Germinal center (tissue), 1 donor: ENCODE measurements around the gene DSTN.

Source experiments
- DNase-seq: peaks from one replicate; pipeline ENCODE4 v3.0.0; 2012; ENCODE audit warnings: mixed read lengths, low spot score

DSTN gene

DNA sequence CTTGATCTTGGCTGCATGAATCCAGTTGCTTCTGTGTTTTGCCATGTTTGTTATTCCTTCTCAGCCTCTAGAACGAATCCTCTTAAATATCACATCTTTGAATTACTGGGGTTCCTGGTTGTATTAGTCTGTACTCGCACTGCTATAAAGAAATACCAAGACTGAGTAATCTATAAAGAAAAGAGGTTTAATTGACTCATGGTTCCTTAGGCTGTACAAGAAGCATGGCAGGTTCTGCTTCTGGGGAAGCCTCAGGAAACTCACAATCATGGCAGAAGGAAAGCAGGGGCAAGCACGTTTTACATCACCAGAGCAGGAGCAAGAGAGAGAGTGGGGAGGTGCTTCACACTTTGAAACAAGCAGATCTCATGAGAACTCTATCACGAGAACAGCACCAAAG is 20.7 kb upstream of the DSTN start:
- no peak for DNase-seq

DNA sequence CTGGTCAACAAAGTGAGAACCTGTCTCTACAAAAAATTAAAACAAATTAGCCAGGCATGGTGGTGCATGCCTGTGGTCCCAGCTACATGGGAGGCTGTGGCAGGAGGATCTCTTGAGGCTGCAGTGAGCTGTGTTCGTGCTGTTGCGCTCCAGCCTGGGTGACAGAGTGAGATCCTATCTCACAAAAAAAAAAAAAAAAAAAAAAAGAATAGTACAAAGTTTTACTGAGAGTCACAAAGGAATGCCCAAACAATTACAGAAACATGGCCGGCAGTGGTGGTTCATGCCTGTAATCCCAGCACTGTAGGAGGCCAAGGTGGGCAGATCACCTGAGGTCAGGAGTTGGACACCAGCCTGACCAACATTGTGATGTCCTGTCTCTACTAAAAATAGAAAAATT is 14.8 kb upstream of the DSTN start:
- no peak for DNase-seq

DNA sequence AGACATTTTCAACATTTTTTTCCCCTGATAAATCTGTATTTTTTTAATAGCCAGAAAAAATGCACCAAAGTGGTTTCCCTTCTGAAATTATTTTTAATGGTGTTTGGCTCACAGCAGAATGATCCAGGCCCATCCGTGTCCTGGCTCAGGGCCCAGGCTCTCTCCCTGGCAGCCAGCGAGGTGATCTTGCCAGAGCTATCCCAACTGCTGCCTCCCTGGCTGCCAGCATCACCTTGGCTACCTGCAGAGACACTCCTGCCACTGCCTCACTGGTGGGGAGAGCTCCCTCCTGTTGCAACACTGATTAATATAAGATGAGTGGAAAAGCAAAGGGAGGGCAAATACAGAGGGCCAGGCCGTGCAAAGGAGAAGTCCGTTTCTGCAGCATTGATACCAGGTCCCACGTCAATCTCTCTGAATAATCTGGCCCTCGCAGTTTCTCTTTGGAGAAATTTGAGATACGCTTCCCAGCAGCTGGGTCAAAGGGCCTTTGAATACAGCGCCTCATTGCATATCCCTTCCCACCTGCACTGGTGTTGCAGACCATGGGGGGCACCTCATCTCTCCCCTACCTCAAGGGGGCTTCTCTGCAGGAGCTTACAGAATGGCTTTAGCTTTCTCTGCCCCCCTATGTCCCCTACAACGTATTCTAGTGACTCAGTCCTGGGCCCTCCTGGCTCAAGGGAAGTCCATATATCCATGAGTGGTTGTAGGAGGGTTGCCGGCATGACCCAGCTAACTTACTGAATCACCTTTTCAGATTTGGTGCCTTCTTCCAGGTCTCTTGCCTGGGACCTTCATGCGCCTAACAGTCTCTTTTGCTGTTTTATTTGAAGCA is 12.8 kb upstream of the DSTN start:
- DNase-seq, result no peak

DNA sequence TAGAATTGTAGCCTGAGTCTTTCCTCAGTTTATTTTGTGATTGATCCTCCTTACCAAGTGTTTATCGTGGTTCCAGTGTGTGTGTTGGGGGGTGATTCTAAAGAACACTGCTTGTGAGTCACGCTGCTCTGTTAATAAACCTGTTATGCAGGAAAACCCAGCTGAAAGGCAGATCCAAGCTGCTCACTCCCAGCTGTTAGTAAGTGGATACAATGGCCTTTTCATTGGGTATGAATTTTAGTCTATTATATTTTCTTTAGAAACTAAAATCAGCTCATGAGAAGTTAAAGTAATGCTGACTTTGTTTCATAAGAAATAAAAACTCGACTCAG is 12.2 kb upstream of the DSTN start:
- DNase-seq, result no peak

DNA sequence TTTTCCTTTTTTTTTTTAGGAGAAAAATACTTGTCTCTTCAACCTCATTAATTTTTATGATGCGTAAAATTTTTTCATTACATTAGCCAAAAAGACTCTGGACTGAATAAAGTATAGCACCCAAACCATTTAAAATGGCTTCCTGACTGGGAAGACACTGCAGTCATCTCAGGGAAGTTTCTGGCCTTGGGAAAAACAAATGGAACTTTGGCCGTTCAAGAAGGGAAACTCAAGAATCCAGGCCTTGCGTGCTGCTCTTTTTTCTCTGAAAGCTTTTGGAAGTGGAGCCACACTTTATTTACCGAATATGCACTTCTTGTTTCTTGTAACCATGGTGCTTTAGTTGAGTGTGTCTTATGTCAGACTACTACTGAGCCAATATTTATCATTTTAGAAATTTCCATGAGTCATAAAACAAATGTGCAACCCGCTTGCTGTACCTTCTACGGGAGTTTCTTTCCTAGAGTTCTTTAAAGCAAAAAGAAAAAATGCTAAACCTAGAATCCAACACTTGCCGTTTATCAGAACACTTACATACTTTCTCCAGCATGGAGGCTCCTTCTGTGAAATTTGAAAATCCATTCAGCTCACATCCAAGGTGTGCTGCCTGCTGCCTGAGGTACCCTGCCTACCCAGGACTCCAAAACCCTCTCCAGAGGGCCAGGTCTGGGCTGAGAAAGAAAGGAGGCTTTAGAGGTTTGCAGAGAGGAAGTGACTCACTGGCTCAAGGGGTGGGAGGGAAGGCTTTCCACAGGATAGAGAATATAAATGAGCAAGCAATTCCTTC is 11.5 kb upstream of the DSTN start:
- no peak for DNase-seq

DNA sequence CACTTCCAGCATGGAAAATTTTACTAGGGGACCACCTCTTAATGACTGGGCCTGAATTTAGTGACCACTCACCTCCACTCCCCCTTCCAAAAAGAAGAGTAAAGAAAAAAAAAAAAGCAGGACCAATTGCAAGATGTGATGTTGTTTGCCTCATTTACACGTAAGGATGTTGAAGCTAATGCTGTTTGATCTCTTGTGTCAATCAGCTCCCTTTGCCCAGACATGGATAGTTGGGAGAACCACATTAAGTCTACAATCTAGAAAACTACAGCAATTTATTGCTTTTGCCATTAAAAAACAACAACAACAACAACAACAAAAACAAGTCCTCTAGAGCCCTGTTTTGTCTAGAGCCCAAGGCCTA is 11.0 kb upstream of the DSTN start:
- DNase-seq, result no peak

DNA sequence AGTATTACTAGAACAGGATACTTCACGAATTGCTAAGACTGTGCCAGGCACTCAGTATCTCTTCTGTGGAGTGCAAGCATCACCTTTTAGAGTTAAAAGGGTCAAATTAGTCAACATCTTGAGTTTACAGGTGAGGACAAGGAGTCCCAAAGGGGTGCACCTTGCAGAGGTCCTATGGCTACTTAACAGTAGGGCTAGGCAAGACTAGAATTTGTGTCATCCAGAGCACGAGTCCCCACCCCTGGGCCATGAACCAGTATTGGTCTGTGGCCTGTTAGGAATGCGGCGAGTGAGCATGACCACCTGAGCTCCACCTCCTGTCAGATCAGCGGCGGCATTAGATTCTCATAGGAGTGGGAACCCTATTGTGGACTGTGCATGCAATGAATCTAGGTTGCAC is 10.5 kb upstream of the DSTN start:
- DNase-seq, result no peak

DNA sequence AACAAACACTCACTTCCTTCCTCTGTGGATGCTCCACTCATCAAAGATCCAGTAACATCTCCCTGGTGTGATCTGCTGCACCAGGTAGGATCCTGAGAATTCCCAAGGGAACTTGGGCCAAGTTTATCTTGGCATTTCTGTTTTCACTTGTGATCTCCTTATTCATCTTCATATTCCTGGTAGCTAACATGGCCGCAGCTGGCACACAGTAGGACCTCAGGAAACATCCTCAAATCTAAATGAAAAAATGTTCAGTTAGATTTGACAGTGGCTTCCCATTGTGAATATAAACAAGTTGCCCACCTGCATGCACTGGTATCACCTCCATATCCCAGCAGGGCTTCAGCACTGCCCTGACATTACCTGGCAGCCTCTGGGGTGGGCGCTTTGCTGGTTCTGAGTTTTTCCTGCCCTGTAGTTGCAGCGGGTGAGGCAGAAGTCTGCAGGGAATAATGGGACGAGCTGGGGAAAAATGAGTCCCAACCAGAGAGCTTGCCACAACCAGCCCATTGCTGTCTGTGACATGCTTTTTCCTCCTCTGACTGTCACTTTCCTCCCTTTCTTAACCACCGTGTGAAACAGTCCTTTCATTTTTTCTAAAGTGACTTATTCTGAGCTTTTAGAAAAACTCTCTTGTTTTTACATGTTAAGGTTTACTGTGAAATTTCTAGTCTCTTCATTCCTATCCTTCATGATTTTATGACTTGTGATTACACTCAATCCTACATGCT is 9.4 kb upstream of the DSTN start:
- DNase-seq, result no peak

DNA sequence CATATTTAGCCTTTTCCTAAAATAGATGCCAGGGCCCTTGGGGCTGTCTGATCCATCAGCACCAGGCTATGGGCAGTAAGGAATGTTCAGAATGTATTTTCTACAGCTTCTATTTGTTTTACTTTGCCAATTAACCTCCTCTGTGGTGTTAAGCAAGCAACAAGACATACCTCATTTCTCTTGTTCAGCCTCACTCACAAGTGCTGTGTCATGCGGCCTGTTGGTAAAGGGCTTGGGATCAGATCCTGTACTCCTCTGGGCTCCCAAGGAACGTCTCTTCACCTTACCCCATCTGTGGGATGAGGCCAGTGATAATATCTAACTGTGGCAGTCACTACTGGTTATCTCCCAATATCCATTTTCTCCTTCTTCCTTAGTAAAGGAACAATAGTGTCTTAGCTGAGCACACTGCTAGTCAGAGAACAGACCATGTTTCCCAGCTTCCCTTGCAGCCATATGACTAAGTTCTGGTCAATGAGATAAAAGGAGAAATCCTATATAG is 7.0 kb upstream of the DSTN start:
- no peak for DNase-seq

DNA sequence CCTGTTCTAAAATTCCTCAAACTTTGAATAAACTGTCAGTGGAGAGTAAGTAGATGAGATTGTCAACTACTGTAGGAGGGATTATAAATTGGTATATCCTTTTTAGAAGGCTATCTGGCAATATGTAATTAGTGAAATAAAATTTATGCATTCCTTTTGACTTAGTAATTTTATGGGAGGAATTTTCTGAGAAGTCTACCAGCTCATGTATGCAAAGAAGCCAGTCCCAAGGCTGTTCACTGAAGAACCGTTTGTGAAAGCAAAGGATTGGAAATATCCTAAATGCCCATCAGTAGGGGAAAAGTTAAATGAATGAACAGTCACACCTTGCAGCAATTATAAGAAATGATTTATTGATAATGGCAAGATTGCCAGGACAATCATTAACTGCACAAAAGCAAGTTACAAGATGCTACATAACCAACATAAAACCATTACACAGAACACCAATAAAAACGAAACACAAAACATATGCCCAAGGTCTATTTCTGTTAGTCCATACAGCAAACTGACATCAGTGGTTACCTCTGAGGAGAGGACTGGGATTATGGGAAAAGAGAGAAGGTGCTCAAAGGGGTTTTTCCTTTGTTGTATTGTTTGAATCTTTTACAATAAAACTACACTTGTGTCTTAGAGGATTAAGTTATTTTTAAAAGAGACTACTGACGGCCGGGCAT is 4.6 kb upstream of the DSTN start:
- no peak for DNase-seq

DNA sequence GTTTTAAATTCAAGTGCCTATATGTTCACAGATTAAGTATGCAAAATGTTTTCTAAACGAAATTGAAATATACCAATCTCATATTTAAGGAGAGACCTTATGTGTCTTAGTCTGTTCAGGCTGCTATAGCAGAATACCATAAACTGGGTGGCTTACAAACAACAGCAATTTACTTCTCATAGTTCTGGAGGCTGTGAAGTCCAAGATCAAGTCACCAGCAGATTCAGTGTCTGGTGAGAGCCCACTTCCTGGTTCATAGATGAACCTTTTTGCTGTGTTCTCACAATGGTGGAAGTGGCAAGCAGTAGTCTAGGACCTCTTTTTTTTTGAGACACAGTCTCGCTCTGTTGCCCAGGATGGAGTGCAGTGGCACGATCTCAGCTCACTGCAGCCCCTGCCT is 3.5 kb upstream of the DSTN start:
- no peak for DNase-seq

DNA sequence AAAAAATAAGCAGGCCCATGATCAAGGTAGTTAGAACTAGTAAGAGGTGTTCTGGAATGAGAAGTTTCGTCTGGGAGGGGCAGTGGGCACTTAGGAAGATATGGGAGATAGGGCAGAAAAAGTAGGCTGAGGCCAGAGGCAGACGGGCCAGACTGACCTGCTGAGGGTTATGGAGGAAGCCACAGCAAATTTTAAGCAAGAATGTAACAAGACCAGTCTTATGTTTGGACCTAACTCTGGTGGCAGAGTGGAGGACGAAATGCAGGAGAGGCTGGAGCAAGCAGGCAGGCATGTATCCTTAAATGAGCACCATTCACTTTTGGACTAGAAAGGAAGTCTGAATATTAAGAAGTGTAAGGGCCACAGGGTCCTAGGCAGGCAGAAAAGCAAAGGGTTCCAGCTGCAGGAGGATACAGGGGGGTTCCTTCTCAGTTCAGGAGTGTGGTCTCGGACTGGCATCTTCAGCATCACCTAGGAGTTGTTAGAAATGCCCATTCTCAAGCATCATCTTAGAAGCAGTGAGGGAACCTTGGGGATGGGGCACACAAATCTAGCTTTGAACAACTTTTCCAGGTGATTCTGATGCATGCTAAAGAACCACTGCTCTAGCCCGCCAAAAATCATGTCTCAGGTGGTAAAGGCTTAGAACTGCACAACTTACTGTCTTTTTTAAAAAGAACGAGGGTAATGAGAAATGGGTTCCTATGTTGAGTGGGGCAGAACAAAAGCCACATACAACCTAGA is 1.7 kb upstream of the DSTN start:
- no peak for DNase-seq

DNA sequence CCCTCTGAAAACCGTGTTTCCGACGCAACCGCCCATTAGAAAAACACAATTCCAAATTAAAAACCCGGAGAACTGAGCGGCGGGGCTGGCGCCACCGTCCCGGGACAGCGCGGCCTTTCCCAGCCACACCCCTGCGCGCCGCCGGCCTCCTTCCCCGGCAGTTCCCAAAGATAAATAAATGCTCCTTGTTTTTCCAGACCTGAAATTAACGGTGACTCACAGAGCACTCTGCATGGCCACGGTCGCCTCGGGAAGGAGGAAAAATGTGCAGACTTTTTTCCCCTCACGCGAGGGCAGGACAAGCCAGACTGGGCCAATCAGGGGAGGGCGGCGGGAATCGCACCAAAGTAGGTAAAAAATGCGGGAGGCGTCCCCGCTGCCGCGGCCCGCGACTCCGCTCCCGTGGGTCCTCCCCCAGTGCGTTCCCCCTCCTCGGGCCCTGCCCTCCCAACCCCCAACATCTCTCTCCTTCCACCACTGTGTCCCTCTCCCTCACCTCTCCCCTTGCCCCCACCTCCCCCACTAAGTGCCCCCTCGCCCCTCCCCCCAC is 828 bp upstream of the DSTN start:
- DNase-seq, result peak; percentile 32

DNA sequence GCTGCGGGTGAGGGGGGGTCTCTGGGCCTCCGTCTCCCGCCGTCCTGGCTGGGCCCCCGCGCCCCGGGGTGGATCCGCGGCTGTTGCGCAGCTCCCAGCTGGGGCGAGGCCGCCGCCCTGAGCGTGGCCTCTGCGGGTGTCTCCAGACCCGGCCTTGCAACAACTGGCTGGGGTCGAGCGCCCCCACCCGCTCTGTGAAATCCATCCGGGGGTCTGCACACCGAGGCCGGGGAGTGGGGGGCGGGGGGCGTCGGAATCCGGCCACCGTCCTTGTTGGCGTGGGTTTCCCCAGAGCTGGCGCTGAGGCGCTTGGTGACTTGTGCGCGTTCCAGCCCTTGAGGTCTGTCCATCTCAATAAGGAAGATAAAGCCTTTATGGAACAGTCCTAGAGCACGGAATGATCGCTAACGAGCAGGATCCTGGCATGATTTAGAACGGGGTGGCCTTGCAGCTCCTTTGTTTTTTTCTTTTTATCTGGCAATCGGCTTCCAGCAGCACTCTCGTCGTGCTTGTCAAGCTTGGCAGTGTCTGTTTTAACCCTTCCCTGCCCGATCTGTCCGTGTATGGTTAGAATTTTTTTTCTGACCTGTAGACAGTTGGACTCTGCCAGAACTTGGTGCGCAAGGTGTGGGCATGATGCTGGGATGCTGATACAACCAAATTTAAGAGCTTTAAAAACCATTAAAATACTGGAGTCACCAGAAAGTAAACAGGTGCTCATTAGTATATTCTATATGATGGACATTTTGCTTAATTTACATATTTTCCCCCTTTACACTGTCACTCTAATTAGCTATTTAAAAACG is 675 bp downstream of the DSTN start:
- DNase-seq, result peak; percentile 45

DNA sequence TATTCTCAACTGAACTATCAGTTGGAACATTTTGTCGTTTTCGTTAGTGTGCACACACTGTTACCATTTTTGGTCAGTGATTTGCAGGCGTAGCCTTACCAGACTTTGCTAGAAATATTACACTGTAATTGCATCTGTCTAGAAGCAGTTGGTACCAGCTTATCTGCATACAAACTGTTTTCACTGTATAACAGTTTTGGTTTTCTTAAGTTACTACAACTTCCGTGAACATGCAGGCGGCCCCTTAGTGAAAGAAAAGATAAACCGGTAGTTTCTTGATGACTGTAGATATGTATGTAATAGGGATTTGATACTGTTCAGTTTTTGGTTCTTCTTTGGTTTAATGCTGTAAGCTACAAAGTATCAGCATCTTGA is 1.3 kb downstream of the DSTN start:
- no peak for DNase-seq

DNA sequence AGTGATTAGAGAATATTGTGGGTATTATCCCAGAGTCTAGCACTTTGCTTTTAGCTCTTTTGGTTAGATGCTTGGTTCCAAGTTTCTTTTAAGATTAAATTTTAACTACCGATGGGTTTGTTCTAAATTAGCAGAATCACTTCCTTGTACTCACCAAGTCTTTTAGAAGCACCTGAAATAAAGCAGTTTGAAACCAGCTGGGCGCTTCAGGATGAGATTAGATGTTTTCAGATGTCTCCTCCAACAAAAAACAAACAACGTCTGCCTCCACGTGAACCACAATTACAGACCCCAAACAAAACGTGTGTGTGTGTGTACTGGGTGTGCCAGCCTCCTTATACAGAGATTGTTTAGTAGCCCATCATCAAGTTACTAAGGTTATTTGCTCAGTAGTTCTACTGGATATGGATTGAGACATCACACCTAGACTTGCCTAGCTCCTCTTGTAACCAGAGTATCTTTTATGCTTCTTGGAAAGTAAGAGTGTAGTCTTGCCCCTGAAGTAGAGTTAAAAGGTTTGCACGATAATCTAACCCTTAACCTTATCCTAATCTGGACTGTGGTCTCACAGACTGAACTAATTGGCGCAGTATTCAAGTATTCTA is 2.3 kb downstream of the DSTN start:
- DNase-seq, result peak; percentile 16

DNA sequence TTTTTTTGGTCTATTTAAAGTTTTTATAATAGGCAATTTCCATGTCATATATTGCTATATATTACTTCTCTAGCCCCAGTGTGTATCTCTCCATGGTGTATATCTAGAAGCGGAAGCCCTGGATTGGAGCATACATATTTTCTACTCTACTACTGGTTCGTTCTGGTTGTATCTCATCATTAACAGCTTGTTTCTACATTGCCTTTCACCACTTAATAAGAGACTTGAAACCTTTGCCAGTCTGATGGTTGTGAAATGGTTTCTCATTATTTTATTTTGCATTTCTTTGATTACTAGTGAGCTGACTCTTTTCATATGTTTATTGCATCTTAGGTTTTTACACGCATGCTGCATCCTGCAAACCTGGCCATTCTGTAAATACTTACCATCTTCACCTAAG is 3.6 kb downstream of the DSTN start:
- no peak for DNase-seq

DNA sequence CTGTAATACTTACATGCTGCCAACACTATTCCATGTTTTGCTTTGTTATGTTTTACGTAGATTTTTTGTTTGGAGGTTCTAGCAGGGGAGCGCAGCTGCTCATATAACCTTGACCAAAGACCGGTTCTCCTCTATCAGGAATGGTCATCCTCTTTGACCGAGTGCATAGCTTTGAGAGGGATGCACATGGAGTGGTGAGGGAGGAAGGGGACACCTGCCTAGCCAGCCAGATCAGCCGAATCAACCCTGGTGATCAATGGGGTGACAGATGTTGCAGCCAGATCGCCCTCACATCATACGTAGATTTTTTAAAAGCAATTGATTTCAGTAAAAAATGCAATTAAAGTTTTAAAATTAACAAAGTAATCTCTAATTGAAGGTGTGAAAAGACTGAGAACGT is 6.3 kb downstream of the DSTN start:
- no peak for DNase-seq

DNA sequence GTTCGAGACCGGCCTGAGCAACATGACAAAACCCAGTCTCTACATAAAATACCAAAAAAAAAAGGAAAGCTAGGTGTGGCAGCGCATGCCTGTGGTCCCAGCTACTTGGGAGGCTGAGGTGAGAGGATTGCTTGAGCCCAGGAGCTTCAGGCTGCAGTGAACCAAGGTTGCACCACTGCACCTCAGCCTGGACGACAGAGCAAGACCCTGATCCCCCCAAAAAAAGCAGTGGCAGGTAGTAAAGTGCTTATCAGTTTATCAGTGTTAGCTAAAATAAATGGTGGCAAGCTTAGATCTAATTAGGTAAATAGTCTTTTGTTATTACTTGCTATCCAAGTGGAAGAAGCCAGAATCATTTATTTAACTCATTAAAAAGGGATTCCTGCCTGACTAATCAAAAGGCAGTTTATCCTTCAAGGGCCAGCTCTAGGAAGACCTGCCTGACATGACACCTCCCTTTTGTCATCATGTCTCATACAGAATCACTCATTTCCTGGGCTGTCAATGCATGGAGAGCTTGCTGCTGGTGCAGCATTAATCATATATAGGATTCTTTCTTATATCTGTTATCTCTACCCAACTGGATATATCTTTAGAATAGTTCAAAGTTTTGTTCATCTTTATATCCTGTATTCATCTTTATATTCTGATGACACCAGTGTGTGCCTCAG is 9.6 kb downstream of the DSTN start:
- DNase-seq, result no peak

DNA sequence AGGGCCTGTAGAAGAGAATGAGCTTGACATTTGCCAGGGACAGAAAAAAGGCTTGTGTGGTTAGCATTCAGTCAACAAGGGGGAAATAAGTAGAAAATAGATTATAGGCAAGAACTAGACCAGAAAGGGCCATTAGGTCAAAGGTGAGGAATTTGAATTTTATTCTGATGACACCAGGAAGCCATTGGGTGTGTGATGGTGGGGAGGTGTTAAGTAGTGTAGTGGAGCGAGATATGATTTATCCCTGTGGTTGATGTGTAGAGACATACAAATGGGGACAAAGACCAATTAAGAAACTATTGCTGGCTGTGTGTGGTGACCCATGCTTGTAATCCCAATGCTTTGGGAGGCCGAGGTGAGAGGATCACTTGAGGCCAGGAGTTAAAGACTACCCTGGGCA is 11.0 kb downstream of the DSTN start:
- no peak for DNase-seq
